Keratinocyte (primary cell): ENCODE data around the gene CFAP90. TPM values are rescaled to one million over a fixed set of nuclear protein-coding genes. Genes with fewer than 3 reads are reported as not detected.

ENCODE experiments used
- DNase-seq: peaks from one replicate; pipeline ENCODE4 v3.0.0-alpha.2; 2011; ENCODE audit warnings: low read depth, missing footprints, low spot score
- FAIRE-seq: peaks from 2 replicates; lab custom pipeline; 2011; peaks lifted over from hg19 to GRCh38; lab: Jason Lieb, UNC
- H2AFZ ChIP-seq: 2 replicates; pipeline ENCODE4 v1.6.0; 2012; ENCODE audit warnings: low read length, control low read depth, inconsistent platforms; ENCODE audit not compliant: control insufficient read depth
- H3K27ac ChIP-seq: 2 replicates; pipeline ENCODE4 v1.5.1; 2011; ENCODE audit warnings: low read length; ENCODE audit not compliant: control insufficient read depth, insufficient read depth
- H3K27me3 ChIP-seq: 3 replicates; pipeline ENCODE4 v1.6.0; 2011; ENCODE audit warnings: low read length; ENCODE audit not compliant: control insufficient read depth, insufficient read depth; ENCODE audit errors: extremely low read depth
- H3K36me3 ChIP-seq, 2 experiments: 2 replicates in 1 of 2; 3 replicates in 1 of 2; pipeline ENCODE4 v1.5.1; 2011; ENCODE audit warnings: low read length in 2 of 2, mild to moderate bottlenecking in 1 of 2; ENCODE audit not compliant: control insufficient read depth in 2 of 2, insufficient read depth in 2 of 2; ENCODE audit errors: extremely low read depth in 1 of 2
- H3K4me1 ChIP-seq: 3 replicates; pipeline ENCODE4 v1.5.1; 2011; ENCODE audit warnings: low read length; ENCODE audit not compliant: control insufficient read depth, insufficient read depth; ENCODE audit errors: extremely low read depth
- H3K4me2 ChIP-seq: 3 replicates; pipeline ENCODE4 v1.6.0; 2011; ENCODE audit warnings: low read depth, low read length; ENCODE audit not compliant: control insufficient read depth, insufficient read depth; ENCODE audit errors: extremely low read depth
- H3K4me3 ChIP-seq, 3 experiments: fragments of 200-600 bp in 1 of 3; sonication (generic) in 1 of 3; 2 replicates in 2 of 3; 3 replicates in 1 of 3; pipeline ENCODE4 v1.5.1; 2011 to 2016; ENCODE audit warnings: low read length in 3 of 3, mild to moderate bottlenecking in 3 of 3, control low read depth in 2 of 3, inconsistent platforms in 1 of 3, low read depth in 1 of 3, mixed read lengths in 1 of 3, mixed run types in 1 of 3, moderate library complexity in 1 of 3; ENCODE audit not compliant: control insufficient read depth in 2 of 3, insufficient read depth in 2 of 3; ENCODE audit errors: extremely low read depth in 1 of 3
- H3K79me2 ChIP-seq: 2 replicates; pipeline ENCODE4 v1.6.0; 2012; ENCODE audit warnings: low read length; ENCODE audit not compliant: control insufficient read depth, insufficient read depth
- H3K9ac ChIP-seq: 3 replicates; pipeline ENCODE4 v1.6.0; 2011; ENCODE audit warnings: low read length; ENCODE audit not compliant: control insufficient read depth, insufficient read depth; ENCODE audit errors: extremely low read depth
- H3K9me1 ChIP-seq: 3 replicates; pipeline ENCODE4 v1.6.0; 2011; ENCODE audit warnings: low read length; ENCODE audit not compliant: control insufficient read depth, insufficient read depth; ENCODE audit errors: extremely low read depth
- H3K9me3 ChIP-seq: 2 replicates; pipeline ENCODE4 v1.5.1; 2012; ENCODE audit warnings: low read depth, low read length; ENCODE audit not compliant: control insufficient read depth
- H4K20me1 ChIP-seq: 3 replicates; pipeline ENCODE4 v1.6.0; 2011; ENCODE audit warnings: low read length; ENCODE audit not compliant: control insufficient read depth, insufficient read depth; ENCODE audit errors: extremely low read depth
- CTCF ChIP-seq, 3 experiments: IDR thresholded peaks in 1 of 3; conservative IDR thresholded peaks in 1 of 3; optimal IDR thresholded peaks in 1 of 3; 2 replicates in 2 of 3; 3 replicates in 1 of 3; pipeline versions ENCODE3 to v1.5.1; 2011; ENCODE audit warnings: low read length in 3 of 3, mild to moderate bottlenecking in 3 of 3, moderate library complexity in 2 of 3, control low read depth in 1 of 3, inconsistent platforms in 1 of 3; ENCODE audit not compliant: insufficient read depth in 2 of 3; ENCODE audit errors: extremely low read depth in 1 of 3
- EZH2 ChIP-seq: IDR thresholded peaks from one replicate; pipeline ENCODE4 v1.6.1; 2012; ENCODE audit warnings: inconsistent platforms, mild to moderate bottlenecking, low read length, moderate library complexity
- dilution Hi-C: fragments of 300-500 bp; cut with MboI; formaldehyde crosslinking; loops from one replicate; pipeline ENCODE4 v1.7.0; 2020; ENCODE audit warnings: low sequenced_read_pairs; ENCODE audit not compliant: extremely low pct_ligation_motif_present
- polyA plus RNA-seq, 5 experiments: library from polyadenylated mRNA; depleted of rRNA in 3 of 5; stranded (reverse) in 3 of 5; stranded (forward) in 1 of 5; unstranded in 1 of 5; fragments of >200 nt; gene quantifications; 1 replicate in 1 of 5; 2 replicates in 3 of 5; 3 replicates in 1 of 5; pipeline versions ENCODE4 v1.2.1 to v1.2.3, GENCODE V29; 2011 to 2012; ENCODE audit warnings: missing spikeins in 2 of 5, low read depth in 1 of 5, low replicate concordance in 1 of 5

CFAP90 gene
- polyA plus RNA-seq, 1 donor (not counting 4 experiments of a cell fraction or from before 2014, with no cell fraction given), result not detected

- no peak overlapping the region for H2AFZ ChIP-seq
- TF ChIP-seq CTCF (optimal IDR thresholded peaks at IDR 0.05 in 1 of 3, IDR thresholded peaks at IDR 0.05 in 1 of 3, conservative IDR thresholded peaks at IDR 0.05 in 1 of 3; ENCODE audit: extremely low read depth in 1 of 3, insufficient read depth in 2 of 3, low read length in 3 of 3) (no peak), EZH2 (no peak)
- no peaks in the 10 kb centered on the region for H3K36me3 ChIP-seq
- no peak overlapping the region for H3K4me3 ChIP-seq
- DNase-seq (no peak), FAIRE-seq (no peak)
- H3K79me2 ChIP-seq, result no peaks in the 10 kb centered on the region
- H3K27ac ChIP-seq, result no peak overlapping the region
- no peaks in the 10 kb centered on the region for H3K9me1 ChIP-seq
- H3K27me3 ChIP-seq, result no peaks in the 10 kb centered on the region
- no peaks in the 10 kb centered on the region for H3K4me1 ChIP-seq
- no peak overlapping the region for H3K4me2 ChIP-seq
- H3K9ac ChIP-seq, result no peak overlapping the region
- H4K20me1 ChIP-seq, result no peaks in the 10 kb centered on the region
- dilution Hi-C loops, result no loop called here
- no peaks in the 10 kb centered on the region for H3K9me3 ChIP-seq
Observed at GRCh38 chr5:7842531-7842930, 8.4 kb downstream of the CFAP90 start.

- FAIRE-seq, result no peak
- Histone ChIP-seq H3K9ac (no peak overlapping the region), H4K20me1 (no peaks in the 10 kb centered on the region), H3K79me2 (no peaks in the 10 kb centered on the region), H3K4me2 (no peak overlapping the region), H3K27me3 (no peaks in the 10 kb centered on the region), H3K36me3 (no peaks in the 10 kb centered on the region), H2AFZ (no peak overlapping the region), H3K4me3 (no peak overlapping the region), H3K4me1 (no peaks in the 10 kb centered on the region), H3K9me1 (no peaks in the 10 kb centered on the region), H3K9me3 (no peaks in the 10 kb centered on the region), H3K27ac (no peak overlapping the region)
- dilution Hi-C loops, result no loop called here
- TF ChIP-seq CTCF (optimal IDR thresholded peaks at IDR 0.05 in 1 of 3, IDR thresholded peaks at IDR 0.05 in 1 of 3, conservative IDR thresholded peaks at IDR 0.05 in 1 of 3; ENCODE audit: extremely low read depth in 1 of 3, insufficient read depth in 2 of 3, low read length in 3 of 3), result no peak
- no peak for TF ChIP-seq EZH2
- DNase-seq, result no peak
Observed at GRCh38 chr5:7837403-7837802, 13.5 kb downstream of the CFAP90 start.
